A549 (cell line): ENCODE data around the gene PANK2. TPM values are rescaled to one million over a fixed set of nuclear protein-coding genes. Genes with fewer than 3 reads are reported as not detected.

ENCODE experiments used
- polyA plus RNA-seq, 4 experiments: library from polyadenylated mRNA; depleted of rRNA in 3 of 4; stranded (reverse); fragments of >200 nt; fragmentation: RNase III in 1 of 4; extraction: RNeasy Plus Mini Kit Qiagen cat#74134 plus additional on column Dnase treatment in 1 of 4; gene quantifications; 2 replicates in 3 of 4; 3 replicates in 1 of 4; pipeline ENCODE4 v1.2.3, GENCODE V29; 2011 to 2017
- small RNA-seq, 6 experiments: library from RNA; depleted of rRNA; stranded (forward); fragments of <200 nt; gene quantifications; one replicate each; pipeline ENCODE3, GENCODE V24; 2012

PANK2 gene
- polyA plus RNA-seq, 2 of the 4 experiments (the other 2 are of a cell fraction) = 44.6 to 45.9 TPM

Small RNAs within 50 kb of the gene (small RNA-seq; reads per million reads assigned to genes)
- gene MIR103A2 = 32.4 to 3,768 (median 789) reads per million in 6 experiments

Other genes with a start within 250 kb of the PANK2 start
- gene GFRA4, start 226.0 kb upstream of the PANK2 start, polyA plus RNA-seq (2011; rRNA removed) = not detected in 2 replicates
- not detected in 3 replicates for gene GFRA4, start 226.0 kb upstream of the PANK2 start, polyA plus RNA-seq (2017; fragmentation: RNase III; extraction: RNeasy Plus Mini Kit Qiagen cat#74134 plus additional on column Dnase treatment)
- 0.05 and 0.08 TPM in 2 replicates for gene ADAM33, start 207.4 kb upstream of the PANK2 start, polyA plus RNA-seq (2011; rRNA removed)
- 0.07 to 0.22 TPM (median 0.14 TPM) in 3 replicates for gene ADAM33, start 207.4 kb upstream of the PANK2 start, polyA plus RNA-seq (2017; fragmentation: RNase III; extraction: RNeasy Plus Mini Kit Qiagen cat#74134 plus additional on column Dnase treatment)
- gene SIGLEC1, start 176.8 kb upstream of the PANK2 start, polyA plus RNA-seq (2011; rRNA removed) = 0.01 TPM in 1 of 2 replicates, not detected in the other
- not detected in 3 replicates for gene SIGLEC1, start 176.8 kb upstream of the PANK2 start, polyA plus RNA-seq (2017; fragmentation: RNase III; extraction: RNeasy Plus Mini Kit Qiagen cat#74134 plus additional on column Dnase treatment)
- gene HSPA12B, start 156.7 kb upstream of the PANK2 start, polyA plus RNA-seq (2011; rRNA removed) = 0.25 and 0.37 TPM in 2 replicates
- gene HSPA12B, start 156.7 kb upstream of the PANK2 start, polyA plus RNA-seq (2017; fragmentation: RNase III; extraction: RNeasy Plus Mini Kit Qiagen cat#74134 plus additional on column Dnase treatment) = 1.1 to 1.6 TPM (median 1.2 TPM) in 3 replicates
- 43.9 and 44.0 TPM in 2 replicates for gene ADISSP, start 121.6 kb upstream of the PANK2 start, polyA plus RNA-seq (2011; rRNA removed)
- gene ADISSP, start 121.6 kb upstream of the PANK2 start, polyA plus RNA-seq (2017; fragmentation: RNase III; extraction: RNeasy Plus Mini Kit Qiagen cat#74134 plus additional on column Dnase treatment) = 93.2 to 104 TPM (median 95.2 TPM) in 3 replicates
- gene SPEF1, start 107.9 kb upstream of the PANK2 start, polyA plus RNA-seq (2011; rRNA removed) = 0.41 and 0.46 TPM in 2 replicates
- 0.89 to 1.4 TPM (median 1.3 TPM) in 3 replicates for gene SPEF1, start 107.9 kb upstream of the PANK2 start, polyA plus RNA-seq (2017; fragmentation: RNase III; extraction: RNeasy Plus Mini Kit Qiagen cat#74134 plus additional on column Dnase treatment)
- gene CENPB, start 102.6 kb upstream of the PANK2 start, polyA plus RNA-seq (2011; rRNA removed) = 35.9 and 42.6 TPM in 2 replicates
- gene CENPB, start 102.6 kb upstream of the PANK2 start, polyA plus RNA-seq (2017; fragmentation: RNase III; extraction: RNeasy Plus Mini Kit Qiagen cat#74134 plus additional on column Dnase treatment) = 93.1 to 107 TPM (median 106 TPM) in 3 replicates
- 133 and 136 TPM in 2 replicates for gene CDC25B, start 93.1 kb upstream of the PANK2 start, polyA plus RNA-seq (2011; rRNA removed)
- 129 to 150 TPM (median 140 TPM) in 3 replicates for gene CDC25B, start 93.1 kb upstream of the PANK2 start, polyA plus RNA-seq (2017; fragmentation: RNase III; extraction: RNeasy Plus Mini Kit Qiagen cat#74134 plus additional on column Dnase treatment)
- 10.2 and 11.8 TPM in 2 replicates for gene AP5S1, start 68.8 kb upstream of the PANK2 start, polyA plus RNA-seq (2011; rRNA removed)
- gene AP5S1, start 68.8 kb upstream of the PANK2 start, polyA plus RNA-seq (2017; fragmentation: RNase III; extraction: RNeasy Plus Mini Kit Qiagen cat#74134 plus additional on column Dnase treatment) = 17.7 to 20.6 TPM (median 19.9 TPM) in 3 replicates
- 18.9 and 25.7 TPM in 2 replicates for gene MAVS, start 42.6 kb upstream of the PANK2 start, polyA plus RNA-seq (2011; rRNA removed)
- gene MAVS, start 42.6 kb upstream of the PANK2 start, polyA plus RNA-seq (2017; fragmentation: RNase III; extraction: RNeasy Plus Mini Kit Qiagen cat#74134 plus additional on column Dnase treatment) = 28.4 to 31.0 TPM (median 29.1 TPM) in 3 replicates
- gene RNF24, start 126.2 kb downstream of the PANK2 start, polyA plus RNA-seq (2011; rRNA removed) = 8.6 and 12.9 TPM in 2 replicates
- 8.2 to 9.4 TPM (median 8.8 TPM) in 3 replicates for gene RNF24, start 126.2 kb downstream of the PANK2 start, polyA plus RNA-seq (2017; fragmentation: RNase III; extraction: RNeasy Plus Mini Kit Qiagen cat#74134 plus additional on column Dnase treatment)